ENCODE measurements around the gene MPPED2.

The MPPED2 gene

GRCh38 chr11:30586251-30587144, at the start of gene MPPED2:
Gene MPPED2, minus strand, starts transcription at chr11:30586353. Its CDS starts 5,980 bp downstream, at chr11:30580373.
- DNase-seq (ENCODE audit: low spot score) = no peak

- no peak for DNase-seq (ENCODE audit: low spot score)
Observed at GRCh38 chr11:30635401-30635989, 49.3 kb upstream of the MPPED2 start.

- DNase-seq (ENCODE audit: low spot score) = no peak
Observed at GRCh38 chr11:30631148-30631547, 45.0 kb upstream of the MPPED2 start.

- DNase-seq (ENCODE audit: low spot score) = no peak
Observed at GRCh38 chr11:30619767-30620166, 33.6 kb upstream of the MPPED2 start.

GRCh38 chr11:30617762-30618161, 31.6 kb upstream of the MPPED2 start:
- no peak for DNase-seq (ENCODE audit: low spot score)

- DNase-seq (ENCODE audit: low spot score) = no peak
Observed at GRCh38 chr11:30610628-30611027, 24.5 kb upstream of the MPPED2 start.

- no peak for DNase-seq (ENCODE audit: low spot score)
Observed at GRCh38 chr11:30608534-30608933, 22.4 kb upstream of the MPPED2 start.

DNA sequence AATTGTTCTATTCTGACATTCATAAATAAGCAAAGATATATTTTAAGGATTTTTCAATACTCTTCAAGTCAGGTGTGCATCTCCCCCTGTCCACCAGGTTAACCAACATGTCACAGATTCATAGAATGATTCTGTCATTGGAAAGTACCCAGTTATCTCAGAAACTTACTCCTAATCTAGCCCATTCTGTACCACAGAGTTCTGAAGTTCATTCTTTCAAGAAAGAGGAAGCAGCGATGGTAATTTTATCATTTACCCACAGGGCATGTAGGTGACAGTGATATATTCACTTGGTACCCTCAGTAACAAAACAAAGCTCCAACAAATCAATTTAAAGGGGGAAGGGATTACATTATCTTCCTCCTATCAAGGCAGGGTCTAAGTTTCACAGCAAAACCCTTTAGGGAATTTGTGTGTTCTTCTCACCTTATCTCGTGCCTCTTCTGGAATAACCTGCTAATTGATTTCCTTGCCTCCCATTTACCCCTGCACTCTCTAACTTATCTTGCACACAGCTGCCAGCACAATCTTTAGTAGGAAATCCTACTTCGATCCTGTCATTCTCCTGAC, 19.0 kb upstream of the MPPED2 start:
- DNase-seq (ENCODE audit: low spot score) = no peak

DNA sequence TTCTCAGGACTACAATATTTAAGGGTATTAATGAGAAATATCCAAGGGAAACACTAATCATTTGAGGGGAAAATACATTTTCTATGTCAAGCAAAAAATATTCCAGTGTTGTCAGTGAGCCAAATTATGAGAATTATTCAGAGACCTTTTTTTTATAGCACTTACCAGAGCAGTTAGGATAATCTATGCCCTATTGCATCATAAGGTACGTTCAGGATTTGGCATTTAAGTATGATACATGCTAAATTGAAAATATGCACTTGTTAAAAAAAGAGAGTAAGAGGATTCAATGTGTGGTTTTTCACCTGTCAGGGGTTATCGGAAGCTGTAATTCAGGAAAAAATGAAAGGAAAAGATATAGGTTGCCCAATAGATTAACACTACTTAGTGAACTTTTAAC, 17.2 kb upstream of the MPPED2 start:
- DNase-seq (ENCODE audit: low spot score) = no peak

- no peak for DNase-seq (ENCODE audit: low spot score)
Observed at GRCh38 chr11:30596832-30597231, 10.7 kb upstream of the MPPED2 start.

- DNase-seq (ENCODE audit: low spot score) = no peak
Observed at GRCh38 chr11:30595934-30596333, 9.8 kb upstream of the MPPED2 start.

DNA sequence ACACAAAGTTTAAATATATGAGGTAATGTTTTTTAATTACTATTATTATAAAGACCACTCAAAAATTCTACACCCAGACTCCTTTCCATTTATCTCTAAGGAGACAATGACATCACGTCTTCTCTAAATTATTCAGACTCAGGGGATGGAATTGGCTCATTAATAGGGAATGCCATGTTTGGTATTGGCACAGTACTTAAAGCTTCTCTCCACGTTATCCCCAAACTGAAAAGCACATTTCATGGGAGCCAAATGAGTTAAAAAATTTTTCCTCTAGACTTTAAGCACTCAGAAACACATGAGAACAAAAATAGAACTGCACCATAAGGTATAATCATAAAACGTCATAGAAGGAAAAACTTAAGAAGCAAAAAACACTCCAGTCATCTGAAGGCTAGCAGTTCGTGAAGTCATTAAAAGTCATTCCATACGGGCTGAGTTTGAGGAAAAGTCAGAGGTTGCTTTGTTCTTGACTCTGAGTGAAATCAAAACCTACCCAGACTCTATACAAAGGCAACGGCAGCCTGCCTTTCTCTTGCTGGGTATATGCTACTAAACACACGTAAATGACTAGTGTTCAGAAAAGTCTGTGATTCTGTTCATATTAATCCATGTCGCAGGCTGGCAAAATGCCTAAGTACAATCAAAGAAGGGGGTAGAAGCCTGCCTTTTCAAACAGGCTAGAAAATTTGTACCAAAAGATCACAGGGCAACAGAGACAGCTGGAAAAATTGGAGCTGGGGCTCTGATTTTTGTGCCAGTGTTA, 8.7 kb upstream of the MPPED2 start:
- no peak for DNase-seq (ENCODE audit: low spot score)

DNA sequence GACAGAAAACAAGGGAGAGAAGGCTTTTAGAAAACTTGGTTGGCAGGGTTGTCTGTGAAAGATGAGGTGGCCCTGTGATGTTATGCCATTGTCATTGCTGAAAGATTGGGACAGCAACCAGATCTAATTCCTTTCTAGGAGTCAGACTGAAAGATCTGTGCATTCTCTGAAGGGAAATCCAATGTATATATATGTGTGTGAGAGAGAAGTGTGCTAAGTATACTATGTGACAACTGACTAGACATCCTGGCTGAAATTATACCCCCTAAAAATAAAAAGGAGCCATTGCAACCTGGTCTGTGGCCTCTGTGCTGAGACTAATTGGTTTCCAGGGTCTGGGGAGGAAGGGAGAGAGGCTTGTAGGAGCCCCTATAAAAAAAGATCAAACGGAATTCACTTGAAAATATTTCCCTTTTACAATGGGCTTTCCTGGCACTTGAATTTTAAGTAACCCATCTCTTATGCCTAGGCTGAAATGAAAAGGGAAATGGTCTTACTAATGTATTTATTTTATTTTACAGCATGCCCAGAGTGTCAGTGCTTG, 1.2 kb upstream of the MPPED2 start:
- DNase-seq (ENCODE audit: low spot score) = no peak

GRCh38 chr11:30585892-30586250, 282 bp downstream of the MPPED2 start:
- no peak for DNase-seq (ENCODE audit: low spot score)

DNA sequence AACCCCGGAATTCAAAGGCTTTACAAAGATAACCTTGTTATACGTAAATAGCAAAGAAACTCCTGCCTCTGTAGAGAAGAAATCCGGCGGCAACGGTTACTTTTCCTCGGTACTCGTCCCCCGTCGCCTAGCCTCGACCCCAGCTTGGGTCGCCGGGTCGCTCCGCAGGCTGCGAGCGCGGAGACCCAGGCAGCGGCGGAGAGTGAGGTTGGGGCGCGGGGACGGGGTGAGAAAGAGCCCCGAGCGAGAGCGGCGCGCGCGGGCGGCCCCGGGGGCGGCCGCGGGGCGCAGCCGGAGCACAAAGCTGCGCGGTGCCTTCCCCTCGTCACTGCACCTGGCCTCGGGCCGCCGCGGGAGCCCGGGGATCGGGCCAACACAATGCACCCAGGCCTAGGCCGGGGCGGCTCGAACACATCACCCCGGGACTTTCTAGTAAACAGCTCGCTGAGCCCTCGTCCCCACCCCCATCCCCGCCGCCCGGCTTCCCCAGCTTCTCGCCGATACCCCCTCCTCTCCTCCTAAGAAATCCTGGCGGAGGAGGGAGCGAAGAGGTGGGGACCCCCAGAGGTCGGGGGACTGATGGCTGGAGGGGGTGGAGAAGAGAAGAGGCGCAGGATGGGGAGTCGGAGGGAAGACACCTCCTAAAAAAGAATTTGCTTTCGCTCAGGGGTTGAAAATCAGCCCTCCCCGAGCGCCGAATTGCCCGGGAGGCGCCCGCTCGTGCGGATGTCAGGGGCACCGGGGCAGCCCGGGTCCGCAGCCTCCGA, 845 bp downstream of the MPPED2 start:
- no peak for DNase-seq (ENCODE audit: low spot score)

DNA sequence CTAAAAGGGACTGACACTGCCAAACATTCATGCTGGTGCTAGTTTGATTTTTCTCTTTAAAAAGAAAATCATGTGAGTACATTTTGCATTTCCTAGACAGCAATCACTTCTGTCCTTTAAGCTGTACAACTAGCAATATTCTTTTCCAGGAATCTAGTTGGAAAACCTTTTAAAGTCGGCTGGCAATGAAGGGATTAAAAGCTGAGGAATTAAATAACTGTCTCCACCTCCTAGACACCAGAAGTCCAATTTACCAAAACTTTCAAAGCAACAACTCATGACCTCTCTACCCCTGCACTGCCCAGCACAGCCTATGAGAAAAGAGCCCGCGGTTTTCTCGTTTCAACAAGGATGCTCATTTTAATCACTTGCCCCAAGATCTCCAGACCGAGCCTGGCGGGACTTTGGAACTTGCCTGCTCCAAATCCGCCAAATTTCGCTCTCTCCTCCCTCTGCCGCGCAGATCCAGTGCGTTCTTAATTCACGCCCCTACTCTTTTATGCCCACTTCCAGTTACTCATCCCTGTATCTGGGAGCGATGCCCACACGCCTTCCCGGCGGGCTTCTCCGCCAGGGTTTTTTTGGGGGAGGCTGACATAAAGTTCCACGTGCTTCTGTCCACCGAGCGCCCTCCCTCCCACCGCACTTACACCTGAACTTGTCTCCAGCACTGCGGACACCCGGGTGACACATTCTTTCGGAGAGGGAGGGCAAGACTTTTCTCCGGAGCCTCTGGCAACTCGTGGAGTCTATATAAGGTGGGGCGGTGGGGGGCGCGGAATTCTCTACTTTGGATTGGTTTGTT, 2.5 kb downstream of the MPPED2 start:
- DNase-seq (ENCODE audit: low spot score) = no peak

DNA sequence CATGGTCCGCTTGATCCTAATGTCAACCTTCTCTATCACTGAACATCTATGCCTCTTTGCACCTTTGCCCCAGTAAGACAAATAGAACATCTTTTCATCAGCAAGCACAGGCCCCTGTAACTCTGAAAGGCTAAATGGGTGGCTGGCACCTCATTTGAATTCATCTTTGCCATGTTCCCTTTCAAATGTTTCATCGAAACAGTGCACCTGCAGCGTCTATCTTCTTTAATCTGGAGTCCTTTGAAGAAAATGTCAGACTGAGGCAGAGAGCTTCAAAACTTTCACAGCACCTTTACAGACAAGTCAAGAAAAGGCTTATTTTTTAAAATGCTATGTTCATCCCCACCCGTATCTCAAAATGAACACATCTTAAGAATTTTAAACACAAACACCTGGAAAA, 3.4 kb downstream of the MPPED2 start:
- no peak for DNase-seq (ENCODE audit: low spot score)

DNA sequence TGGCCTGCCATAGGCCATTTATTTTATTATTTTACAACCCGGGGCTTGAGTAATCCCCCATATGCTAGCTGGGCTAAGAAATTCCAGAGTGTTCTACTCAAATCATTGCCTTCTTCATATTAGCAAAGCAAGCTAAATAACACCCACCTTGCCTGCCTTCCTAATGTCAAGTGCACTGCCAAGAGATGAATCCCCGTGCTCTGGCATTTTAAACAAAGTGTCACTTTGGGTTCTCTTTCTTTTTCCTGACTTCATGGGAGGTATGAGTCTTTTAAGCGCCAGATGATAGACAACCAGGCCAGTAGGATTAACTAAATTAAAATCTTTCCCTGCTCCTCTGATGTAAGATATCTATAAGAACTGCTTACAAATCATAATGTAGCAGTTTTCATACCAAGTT, 4.5 kb downstream of the MPPED2 start:
- DNase-seq (ENCODE audit: low spot score) = no peak

DNA sequence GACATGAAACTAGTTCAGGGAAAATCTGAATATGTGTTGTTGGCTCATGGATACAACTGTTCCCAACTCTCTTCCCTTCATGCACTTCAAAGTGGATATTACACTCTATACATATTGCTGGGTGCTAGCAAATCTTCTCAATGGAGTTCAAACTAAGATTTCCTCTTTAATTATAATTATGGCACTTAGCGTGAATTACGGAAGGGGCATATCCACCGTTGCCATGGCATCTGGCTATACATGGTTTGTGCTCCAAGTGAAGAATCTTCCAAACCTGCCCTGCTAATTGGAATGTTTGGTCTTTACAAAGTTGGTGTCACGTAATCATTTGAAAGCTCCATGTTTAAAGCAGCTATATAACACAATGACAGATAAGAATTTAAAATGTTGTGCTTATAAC, 5.6 kb downstream of the MPPED2 start:
- no peak for DNase-seq (ENCODE audit: low spot score)

GRCh38 chr11:30579415-30580175, 6.6 kb downstream of the MPPED2 start:
- DNase-seq (ENCODE audit: low spot score) = no peak
